Measurements from ENCODE around the gene ATP13A4.

DNA sequence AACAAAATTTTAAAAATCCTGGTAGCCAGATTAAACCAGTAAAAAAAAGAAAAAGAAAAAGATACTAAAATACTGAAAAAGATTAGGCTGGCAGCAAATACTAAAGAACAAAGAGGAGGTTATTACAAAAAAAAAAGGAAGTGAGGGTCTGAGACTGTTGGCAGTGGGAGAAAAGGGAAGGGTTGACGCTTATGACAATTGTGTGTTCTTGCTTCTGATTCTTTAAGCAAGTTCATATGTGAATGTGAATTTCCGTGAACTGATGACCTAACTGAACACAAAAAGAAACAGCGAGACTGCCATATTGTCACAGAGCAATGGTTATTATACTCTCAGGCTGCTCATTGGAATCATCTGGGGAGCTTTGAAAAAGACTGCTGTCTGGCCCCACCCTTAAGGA, 56.5 kb downstream of the ATP13A4 start:
- TF ChIP-seq SUZ12 (IDR thresholded peaks at IDR 0.05; ENCODE audit: extremely low read depth, insufficient read depth, insufficient read length) (no peak), YY1 (IDR thresholded peaks at IDR 0.05; ENCODE audit: insufficient read depth, insufficient read length) (no peak)
